NCI-H526 treated with DMSO at 0.1 percent for 48 hours (cell line): ENCODE results near the gene GRXCR1.

Source experiments
- DNase-seq: peaks from one replicate; lab custom pipeline; 2025; lab: John Stamatoyannopoulos, UW

The GRXCR1 gene

GRCh38 chr4:42928582-42928981 is 36.1 kb downstream of the GRXCR1 start:
- no peak for DNase-seq

GRCh38 chr4:42942216-42942615 is 49.7 kb downstream of the GRXCR1 start:
- DNase-seq = no peak

- DNase-seq = no peak
Measured at GRCh38 chr4:42945874-42946273, 53.4 kb downstream of the GRXCR1 start.

- DNase-seq = no peak
Measured at GRCh38 chr4:42953321-42953720, 60.8 kb downstream of the GRXCR1 start.

GRCh38 chr4:42954963-42955669 is 62.6 kb downstream of the GRXCR1 start:
- DNase-seq = no peak

GRCh38 chr4:42955746-42956505 is 63.4 kb downstream of the GRXCR1 start:
- DNase-seq = no peak

- DNase-seq = no peak
Measured at GRCh38 chr4:42965326-42965725, 72.8 kb downstream of the GRXCR1 start.

GRCh38 chr4:42985976-42986375 is 93.5 kb downstream of the GRXCR1 start:
- DNase-seq = no peak

- peak; percentile 31 for DNase-seq
Measured at GRCh38 chr4:42995343-42995944, 102.9 kb downstream of the GRXCR1 start.

GRCh38 chr4:43008793-43009192 is 116.3 kb downstream of the GRXCR1 start:
- no peak for DNase-seq

GRCh38 chr4:43014256-43014655 is 121.7 kb downstream of the GRXCR1 start:
- DNase-seq = no peak

- no peak for DNase-seq
Measured at GRCh38 chr4:43041632-43042031, 149.1 kb downstream of the GRXCR1 start.

GRCh38 chr4:43047058-43047457 is 154.5 kb downstream of the GRXCR1 start:
- no peak for DNase-seq

GRCh38 chr4:43048570-43048969 is 156.1 kb downstream of the GRXCR1 start:
- no peak for DNase-seq

- no peak for DNase-seq
Measured at GRCh38 chr4:43049326-43049725, 156.8 kb downstream of the GRXCR1 start.

GRCh38 chr4:43066415-43066814 is 173.9 kb downstream of the GRXCR1 start:
- no peak for DNase-seq

- DNase-seq = no peak
Measured at GRCh38 chr4:43071069-43071468, 178.6 kb downstream of the GRXCR1 start.
